ENCODE data around the gene RNF213.

RNF213 gene

DNA sequence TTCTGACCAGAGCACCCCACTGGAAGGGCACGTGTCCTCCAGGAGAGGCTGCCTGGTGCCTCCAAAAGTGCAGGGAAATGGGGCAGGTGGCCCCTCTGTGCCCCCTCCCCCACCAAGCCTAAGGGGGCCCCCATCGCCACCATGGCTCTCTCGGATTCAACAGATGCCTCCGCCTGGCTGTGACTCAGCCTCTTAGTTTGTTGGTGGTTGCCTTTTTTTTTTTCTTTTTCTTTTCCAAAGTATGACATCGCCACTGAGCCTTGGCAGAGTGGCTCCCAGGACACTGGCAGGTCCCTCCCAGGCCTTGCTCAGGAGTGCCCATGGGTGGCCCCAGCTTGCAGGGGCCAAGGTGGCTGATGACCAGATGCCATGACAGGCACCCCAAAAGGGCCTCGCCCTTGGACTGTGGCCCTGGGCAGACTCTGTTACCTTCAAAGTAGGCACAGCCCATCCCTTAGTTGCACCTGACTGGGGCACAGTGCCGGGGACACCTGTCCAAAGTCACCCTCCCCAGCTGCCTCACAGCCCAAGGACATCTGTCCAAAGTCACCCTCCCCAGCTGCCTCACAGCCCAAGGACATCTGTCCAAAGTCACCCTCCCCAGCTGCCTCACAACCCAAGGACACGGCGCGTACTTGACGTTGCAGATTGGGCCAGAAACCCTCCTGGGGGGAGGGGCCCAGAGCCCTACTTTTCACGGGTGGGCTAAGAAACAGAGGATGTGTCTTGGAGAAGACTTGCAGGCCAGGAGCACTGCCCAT, 186.2 kb downstream of the RNF213 start:
- H3K4me3 ChIP-seq (ENCODE audit: low read depth, low read length): no peak overlapping the region
- no peak for TF ChIP-seq CTCF (IDR thresholded peaks at IDR 0.05; ENCODE audit: low read depth, low read length)
- in situ Hi-C loops (cut with HindIII; ENCODE audit: low sequenced_read_pairs): no loop called here
- DNase-seq (ENCODE audit: low read depth, low spot score): no peak

- no peak for DNase-seq (ENCODE audit: low read depth, low spot score)
- no peak overlapping the region for H3K4me3 ChIP-seq (ENCODE audit: low read depth, low read length)
- no peak for TF ChIP-seq CTCF (IDR thresholded peaks at IDR 0.05; ENCODE audit: low read depth, low read length)
- in situ Hi-C loops (cut with HindIII; ENCODE audit: low sequenced_read_pairs): no loop called here
These were observed 187.1 kb downstream of the RNF213 start for GRCh38 chr17:80447790-80448189.

Measured in astrocyte of the spinal cord (primary cell).